GM18507 (cell line): Measurements from ENCODE around the gene ALPL.
"Not testable (repeated sequence)": the region's sequence is repeated elsewhere in the genome, so short reads cannot be mapped to it uniquely, and the experiment has no call there.

Source experiments
- DNase-seq: peaks from one replicate; pipeline ENCODE4 v3.0.0; 2011; ENCODE audit warnings: low read depth; ENCODE audit not compliant: insufficient read length; ENCODE audit errors: extremely low spot score
- FAIRE-seq: peaks from 2 replicates; lab custom pipeline; 2011; peaks lifted over from hg19 to GRCh38; lab: Jason Lieb, UNC

The ALPL gene

DNA sequence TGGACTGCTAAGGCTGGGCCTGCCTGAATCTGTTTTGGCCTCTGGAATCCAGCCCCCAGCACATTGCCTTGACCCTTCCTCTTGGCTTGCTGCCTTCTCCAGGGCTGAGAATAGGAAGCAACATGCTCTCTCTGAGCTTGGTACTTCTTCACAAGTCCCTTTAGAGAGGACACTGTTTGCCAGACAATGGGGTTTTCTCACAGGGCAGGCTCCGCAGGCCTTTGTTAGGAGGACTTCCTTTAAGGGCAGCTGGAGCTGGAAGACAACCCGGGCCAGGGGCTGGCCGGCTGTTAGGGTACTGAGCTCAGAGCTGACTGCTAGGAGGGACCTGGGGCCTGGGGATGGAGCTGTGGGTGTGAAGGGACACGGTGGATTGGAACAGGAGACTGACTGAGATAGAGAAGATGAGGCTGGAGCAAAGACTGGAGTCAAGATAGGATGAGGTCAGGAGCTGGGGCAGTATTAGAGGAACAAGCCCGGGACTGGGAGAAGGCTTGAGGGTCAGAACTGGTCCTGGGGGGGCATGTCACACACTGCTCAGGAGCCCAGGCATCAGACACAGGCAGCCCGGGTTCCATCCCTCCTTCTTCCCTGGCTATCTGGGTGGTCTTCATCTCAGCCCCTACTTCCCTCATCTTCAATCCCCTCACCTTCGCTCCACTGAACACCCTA, 5.4 kb upstream of the ALPL start:
- DNase-seq (no peak), FAIRE-seq (no peak)

DNA sequence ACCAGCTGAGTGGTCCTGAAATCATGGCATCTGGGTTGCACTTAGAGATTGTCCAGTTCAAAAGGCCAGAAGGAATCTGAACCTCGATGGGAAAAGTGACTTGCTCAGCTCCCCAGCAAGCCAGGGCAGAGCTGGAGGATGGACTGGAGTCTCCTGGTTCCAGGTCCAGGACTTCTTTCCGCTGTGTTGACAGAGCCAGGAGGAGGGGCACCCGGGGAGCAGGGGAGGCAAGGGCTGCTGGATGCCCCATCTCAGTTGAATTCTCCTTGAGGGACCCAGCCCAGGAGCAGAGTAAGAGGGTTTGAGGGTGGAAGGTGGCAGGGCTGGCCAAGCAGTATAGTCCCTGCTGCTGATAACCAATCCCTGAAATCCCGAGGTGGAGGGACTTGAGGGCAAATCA, 2.4 kb upstream of the ALPL start:
- no peak for FAIRE-seq

DNA sequence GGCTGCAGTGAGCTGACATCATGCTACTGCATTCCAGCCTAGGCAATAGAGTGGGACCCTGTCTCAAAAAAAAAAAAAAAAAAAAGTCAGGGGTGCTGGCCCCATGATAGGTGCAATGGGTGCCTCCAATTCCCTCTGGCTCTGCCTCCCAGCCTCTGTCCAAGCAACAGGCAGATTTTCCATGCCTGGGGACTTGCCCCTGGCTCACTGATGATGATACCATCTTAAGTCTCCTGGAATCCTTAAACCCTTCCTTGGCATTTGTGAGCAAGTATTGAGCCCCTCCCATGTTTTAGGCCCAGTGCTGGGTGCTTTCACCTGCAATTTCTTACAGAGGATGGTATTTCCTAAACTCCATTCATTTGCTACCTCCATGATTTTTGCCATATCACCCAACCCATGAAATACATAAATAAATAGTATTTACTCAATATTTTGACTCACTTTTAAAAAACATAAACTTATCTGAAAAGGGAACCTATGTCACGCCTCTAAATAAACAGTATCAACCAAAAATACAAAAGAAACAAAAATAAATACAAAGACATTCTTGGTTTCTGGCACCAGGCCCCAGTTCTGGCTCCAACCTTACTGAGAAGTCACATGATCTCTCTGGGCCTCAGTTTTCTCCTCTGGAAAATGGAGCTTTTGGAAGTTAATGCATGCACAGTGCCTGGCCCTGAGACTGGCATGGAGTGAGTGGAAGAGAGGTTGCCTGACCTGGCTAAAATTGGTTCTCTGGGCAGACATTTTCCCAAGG, 1.5 kb upstream of the ALPL start:
- DNase-seq, result no peak
- no peak for FAIRE-seq

More for the DNA sequence above, 2.4 kb upstream of the ALPL start:
- DNase-seq, result no peak

DNA sequence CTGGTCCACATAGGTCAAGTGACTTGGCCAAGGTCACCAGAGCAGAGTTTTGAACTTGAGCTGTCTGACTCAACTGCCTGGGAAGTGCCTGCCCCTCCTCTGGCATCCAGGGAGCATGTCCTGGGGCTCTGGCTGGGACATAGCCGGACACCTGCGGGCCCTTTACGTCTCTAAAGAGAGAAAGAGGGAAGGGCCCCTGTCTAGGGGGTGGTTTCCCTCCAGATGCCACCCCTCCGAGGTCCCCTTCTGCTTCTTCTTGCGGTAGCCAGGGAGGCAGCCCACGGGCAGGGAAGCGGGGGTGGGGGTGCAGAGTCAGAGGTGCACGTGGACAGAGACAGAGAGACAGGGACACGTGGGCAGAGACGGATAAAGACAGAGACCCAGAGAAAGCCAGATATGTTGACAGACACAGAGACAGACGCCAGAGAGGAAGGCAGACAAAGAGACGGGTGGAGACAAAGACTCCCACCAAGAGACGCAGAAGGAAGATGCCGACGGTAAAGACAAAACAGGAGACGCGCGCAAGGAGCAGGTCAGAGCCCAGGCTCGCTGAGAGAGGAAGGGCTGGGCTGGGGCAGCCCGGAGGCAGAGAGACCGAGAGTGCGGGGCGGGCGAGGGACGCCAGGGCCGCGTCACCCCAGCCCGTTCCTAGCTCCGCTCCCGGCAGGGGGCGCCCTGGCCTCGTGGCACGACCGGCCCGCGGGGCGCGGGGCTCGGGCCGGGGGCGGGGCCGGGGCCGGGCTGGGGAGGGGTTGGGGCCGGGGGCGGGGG, 458 bp upstream of the ALPL start:
- DNase-seq (peak; percentile 56), FAIRE-seq (no peak)

DNA sequence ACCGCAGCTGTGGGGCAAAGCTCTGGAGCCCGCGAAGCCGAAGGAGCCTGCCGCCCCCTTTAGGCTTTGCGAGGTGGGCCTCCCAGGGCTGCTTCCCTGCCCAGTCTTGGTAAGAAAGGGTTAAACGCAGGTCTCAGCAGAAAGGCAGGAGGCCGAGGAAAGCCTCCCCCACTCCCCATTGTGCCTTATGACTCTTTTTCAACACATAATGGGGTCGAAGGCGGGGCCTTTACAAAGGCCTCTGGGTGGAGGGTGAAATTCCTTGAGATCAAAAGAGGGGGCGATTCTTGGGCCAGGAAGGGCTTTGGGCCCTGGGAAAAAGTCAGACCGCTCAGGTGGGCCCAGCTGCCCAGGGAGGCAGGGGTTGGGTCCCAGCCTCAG, 880 bp downstream of the ALPL start:
- FAIRE-seq, result no peak
- no peak for DNase-seq

DNA sequence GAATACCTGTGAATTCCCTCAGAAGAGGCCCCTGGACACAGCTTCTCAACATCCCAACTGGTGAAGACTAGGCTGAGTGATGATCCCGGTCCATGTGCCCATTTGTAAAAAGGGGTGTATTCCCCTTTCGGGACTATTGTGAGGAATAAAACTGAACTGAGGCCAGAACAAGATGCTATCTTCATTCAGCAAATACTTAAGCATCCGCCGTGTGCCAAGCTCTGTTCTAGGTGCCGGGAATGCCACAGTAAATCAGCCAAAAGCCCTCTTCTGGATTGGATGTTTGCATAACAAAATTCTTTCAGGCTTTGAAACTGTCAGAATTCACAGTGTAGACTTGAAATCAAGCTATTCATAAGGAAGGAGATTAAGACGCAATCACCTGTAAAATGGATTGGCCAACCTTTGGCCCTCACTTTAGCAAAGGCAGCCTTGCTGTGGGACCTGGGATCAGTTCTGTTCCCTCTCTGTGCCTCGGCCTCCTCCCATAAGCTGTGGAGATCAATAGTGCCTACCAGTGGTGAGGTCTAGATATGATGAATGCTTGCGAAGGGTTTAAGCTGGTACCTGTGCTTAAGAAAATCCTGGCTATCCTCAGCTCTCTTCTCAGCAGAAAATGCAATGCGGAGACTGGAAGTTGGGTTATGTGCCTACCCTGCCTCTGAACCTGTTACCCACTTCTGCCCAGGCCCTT, 1.8 kb downstream of the ALPL start:
- no peak for DNase-seq
- no peak for FAIRE-seq

DNA sequence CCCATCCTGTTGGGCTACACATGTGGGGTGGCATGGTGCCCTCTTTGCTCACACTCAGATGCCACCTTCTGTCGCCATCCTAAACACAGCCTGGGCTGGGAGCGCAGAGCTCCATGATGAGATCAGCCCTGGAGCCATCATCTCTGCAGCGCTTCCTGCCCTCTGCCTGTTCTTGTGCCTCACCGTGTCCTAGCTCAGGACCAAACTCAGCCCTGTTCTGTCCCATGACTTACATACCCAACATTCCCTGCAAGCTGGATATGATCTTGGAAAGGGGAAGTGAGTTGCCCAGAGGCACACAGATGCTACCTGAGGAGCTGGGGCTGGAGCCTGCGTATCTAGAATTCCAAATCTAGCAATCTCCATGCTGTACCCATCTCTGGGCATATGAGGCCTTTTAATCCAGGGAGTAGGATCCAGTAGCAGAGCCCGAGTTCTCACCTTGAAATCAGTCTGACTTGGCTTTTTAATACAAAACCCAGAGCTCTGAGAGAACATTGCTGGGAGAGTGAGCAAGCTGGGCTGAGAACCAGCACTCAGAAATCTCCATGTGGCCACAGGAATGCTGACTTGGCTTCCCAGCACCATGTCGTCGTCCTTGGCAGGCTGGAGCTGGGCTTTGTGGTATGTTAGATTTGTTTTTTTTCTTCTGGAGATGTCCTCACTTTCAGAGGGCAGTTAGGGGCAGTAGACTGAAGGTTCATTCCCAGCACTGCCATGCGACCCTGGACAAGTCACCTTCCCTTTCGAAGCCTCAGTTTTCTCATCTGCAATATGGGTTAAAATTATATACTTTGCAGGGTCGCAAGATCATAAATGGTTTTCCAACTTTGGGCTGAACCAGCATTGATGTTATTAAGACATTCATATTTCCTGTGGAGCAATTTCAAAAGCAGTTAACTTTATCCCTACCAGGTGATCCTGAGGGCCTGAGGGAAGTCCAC, 2.6 kb downstream of the ALPL start:
- no peak for FAIRE-seq
- DNase-seq, result no peak

DNA sequence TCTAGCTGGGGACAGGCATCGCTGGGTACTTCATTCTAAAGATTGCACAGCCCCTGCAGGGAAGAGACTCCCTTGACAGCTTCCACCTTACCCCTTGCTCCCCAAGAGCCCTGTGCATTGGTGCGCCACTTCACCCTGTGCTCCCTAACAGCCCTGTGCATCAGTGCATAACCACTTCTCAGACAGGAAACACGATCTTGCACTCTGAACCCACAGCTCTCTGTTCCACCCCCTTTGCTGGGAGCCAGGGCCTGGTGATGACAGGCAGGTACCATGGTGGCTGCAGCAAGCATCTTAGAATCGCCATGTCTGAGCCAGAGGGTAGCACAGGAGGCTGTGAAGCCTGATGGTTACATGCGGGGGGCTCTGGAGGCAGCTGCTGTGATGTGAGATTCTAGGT, 5.0 kb downstream of the ALPL start:
- DNase-seq, result peak; percentile 66

DNA sequence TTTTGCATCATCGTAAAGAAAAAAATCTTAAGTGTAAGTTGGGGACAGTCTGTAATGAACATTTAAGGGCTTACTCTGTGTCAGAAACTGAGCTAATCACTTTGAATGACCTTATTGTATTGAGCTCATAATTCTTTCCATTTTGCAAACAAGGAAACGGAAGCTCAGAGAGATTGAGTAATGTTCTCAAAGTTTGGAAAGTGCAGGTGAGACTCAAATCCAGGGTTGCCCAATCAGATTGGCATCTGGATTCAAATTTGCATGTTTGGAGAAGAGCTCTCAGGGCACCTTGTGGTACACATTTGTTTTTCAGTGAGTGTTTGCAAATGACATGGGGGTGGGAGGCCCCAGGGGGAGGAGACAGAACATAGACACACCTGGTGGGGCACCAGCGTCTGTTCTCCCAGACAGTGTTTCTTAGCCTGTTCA, 8.0 kb downstream of the ALPL start:
- no peak for DNase-seq

More for the DNA sequence above, 5.0 kb downstream of the ALPL start:
- FAIRE-seq, result peak; percentile 98

DNA sequence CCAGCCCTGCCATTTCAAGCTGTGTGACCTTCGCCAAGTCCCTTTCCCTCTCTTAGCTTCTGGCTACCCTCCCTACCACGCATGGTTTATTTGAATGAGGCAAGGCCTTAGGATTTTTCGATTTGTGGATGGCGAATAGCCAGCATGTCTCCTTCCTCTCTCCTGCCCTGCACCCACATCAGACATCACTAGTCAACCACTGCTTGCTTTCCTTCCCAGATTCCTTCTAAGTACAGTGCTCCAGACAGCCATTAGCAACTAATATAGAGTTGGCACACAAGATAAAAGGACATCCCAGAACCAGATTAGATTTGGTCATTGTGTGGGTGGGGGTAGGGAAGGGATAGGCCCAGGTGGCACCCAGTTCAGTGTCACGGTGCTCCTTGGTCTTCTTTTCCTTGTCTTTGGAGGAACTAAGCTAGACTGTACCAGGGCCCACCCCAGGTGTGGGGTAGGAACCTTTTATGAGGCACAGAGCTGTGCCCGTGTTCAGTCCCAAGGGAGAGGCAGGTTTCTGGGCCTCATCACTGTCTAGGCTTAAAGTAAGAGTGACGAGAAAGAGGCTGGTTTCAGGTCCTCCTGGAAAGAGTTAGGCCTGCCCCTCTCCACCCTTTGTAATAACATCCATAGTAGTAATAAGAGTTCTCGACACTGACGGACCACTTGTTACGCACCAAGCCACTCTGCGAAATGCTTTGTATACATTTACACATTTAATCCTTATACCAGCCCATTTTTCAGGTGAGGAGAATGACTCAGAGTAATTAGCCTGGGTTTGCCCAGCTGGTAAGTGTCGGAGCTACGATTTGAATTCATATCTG, 8.6 kb downstream of the ALPL start:
- no peak for DNase-seq
- FAIRE-seq, result peak; percentile 53

More for the DNA sequence above, 8.0 kb downstream of the ALPL start:
- FAIRE-seq, result no peak

DNA sequence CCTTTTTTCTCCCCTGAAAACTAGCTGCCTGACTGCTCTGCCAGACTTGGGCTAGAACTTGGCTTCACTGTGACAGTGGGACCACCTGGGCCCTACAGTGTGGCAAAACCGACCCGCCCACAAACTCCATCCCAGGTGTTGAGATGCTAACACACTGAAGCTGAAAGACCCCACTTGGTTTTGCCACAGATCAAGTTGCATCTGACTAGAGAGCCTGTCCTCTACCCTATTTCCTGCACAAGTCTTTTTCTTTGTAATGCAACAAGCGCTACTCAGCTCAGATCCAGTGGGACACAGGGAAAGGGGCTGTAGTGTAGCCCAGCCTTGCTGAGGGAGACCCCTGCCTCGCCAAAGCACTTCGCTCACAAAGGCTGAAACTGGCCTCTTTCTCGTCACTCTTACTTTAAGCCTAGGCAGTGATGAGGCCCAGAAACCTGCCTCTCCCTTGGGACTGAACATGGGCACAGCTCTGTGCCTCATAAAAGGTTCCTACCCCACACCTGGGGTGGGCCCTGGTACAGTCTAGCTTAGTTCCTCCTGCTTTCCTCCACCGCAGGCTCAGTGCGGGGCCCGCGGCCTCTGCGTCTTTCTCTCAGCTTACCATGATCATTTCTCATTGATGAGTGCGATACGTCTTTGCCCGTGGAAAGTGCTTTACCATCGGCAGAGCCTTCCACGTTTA, 9.7 kb downstream of the ALPL start:
- DNase-seq (no peak), FAIRE-seq (peak; percentile 44)

DNA sequence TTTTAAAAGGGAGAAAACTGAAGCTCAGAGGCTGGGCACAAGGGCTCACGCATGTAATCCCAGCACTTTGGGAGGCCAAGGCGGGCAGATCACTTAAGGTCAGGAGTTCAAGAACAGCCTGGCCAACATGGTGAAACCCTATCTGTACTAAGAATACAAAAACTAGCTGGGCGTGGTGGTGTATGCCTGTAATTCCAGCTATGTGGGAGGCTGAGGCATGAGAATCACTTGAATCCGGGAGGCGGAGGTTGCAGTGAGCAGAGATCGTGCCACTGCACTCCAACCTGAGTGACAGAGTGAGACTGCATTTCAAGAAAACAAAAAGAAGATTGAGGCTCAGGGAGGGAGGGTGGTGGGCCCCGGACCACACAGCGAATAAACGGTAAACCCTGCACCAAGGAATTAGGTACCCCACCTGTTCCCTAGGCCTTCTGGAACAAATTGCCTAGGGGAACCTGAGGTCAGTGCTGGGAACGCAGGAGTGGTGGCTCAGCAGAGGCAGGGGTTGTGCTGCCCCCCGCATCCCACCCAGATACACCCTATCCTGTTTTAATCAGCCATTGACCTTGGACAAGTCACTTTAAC, 10.4 kb downstream of the ALPL start:
- not testable (repeated sequence) for FAIRE-seq, DNase-seq

DNA sequence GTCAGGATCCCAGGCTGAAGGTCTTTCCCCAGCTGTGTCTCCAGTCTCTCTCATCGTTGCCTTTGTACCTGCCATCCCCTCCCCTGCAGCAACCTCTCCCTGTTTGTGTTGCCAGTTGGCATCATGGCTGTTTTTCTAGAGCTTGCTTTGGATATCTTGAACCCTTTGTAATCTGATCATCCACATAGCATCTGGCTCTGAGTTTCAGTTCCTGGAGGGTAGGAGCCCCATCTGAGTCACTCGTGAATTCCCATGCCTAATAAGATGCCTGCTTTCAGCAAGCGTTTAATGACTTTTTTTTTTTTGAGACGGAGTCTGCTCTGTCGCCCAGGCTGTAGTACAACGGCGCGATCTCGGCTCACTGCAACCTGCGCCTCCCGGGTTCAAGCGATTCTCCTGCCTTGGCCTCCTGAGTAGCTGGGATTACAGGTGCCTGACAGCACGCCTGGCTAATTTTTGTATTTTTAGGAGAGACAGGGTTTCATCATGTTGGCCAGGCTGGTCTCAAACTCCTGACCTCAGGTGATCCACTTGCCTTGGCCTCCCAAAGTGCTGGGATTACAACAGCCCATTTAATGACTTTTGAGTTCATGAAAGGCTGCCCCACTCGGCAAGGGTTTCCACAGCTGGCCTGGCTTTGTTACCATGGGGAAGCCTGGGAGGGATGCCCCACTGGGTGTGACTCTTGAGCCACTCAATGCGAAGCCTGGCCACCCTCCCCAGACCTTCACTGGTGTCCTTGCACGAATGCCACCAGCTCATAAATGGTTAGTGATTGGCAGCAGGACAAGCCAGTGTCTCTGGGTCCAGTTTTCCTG, 11.9 kb downstream of the ALPL start:
- no peak for DNase-seq
- no peak for FAIRE-seq

DNA sequence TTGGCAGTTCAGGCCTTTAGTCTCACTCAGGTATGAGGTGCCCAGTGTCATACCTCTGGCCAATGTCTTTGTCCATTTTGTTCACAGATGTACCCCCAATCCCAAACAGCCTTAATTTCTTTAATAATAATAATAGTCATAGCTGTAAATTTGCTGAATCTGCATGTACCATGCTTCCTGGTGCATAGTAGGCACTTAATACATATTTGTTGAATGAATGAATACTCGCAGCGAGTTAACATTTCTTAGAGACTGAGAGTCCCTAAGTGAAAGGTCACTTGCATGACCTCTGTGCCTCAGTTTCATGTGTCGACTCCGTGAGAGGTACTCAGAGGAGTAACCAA, 12.5 kb downstream of the ALPL start:
- FAIRE-seq, result no peak
- no peak for DNase-seq

DNA sequence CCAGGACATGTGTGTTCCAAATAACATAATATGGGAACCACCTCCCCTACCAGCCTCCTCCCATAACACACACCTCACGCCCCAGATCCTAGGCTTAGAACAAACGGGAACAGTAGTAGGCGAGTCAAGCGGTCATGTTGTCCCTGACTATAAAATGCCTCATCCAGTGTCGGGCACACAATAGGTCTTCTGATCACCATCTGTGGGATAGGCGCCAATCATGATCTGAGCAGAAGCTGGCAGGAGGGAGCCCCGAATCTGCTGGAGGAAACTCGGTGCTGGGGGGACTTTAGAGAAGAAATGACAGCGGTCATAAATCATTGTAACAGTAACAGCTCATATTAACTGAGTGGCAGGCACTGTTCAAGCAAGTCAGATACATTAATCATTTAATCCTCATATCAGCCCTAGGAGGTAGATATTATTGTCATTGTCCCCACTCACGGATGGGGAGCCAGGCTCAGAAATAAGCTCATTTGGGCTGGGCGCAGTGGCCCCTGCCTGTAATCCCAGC, 13.4 kb downstream of the ALPL start:
- FAIRE-seq (no peak), DNase-seq (no peak)

DNA sequence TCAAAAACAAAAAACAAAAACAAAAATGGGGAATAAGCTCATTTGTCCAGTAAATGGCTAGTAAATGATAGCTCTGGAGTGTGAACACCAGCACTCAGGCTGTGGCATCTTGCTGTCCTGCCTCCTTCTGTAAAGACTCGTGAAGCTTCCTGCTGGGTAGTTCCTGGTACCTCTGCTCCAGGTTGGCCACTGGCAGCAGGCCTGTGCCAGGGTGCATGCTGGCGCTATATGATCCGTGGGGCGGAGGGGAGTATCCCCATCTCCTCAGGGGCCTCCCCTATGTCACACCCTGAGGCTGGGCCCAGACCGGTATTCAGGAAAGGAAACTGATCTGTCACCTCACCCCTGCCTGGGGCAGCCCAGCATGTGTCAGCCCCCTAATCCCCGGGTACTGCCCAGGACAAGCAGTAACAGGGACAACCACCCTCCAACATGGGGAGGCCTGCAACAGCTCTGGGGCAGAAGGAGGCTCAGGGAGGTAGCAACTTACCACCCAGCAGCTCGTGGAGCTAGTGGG, 14.1 kb downstream of the ALPL start:
- no peak for FAIRE-seq
- no peak for DNase-seq
